ENCODE data around the gene PDE3B. TPM values are rescaled to one million over a fixed set of nuclear protein-coding genes. Genes with fewer than 3 reads are reported as not detected.

Gene PDE3B
- total RNA-seq, 1 experiment from 2014 or later, result 6.7 TPM

DNA sequence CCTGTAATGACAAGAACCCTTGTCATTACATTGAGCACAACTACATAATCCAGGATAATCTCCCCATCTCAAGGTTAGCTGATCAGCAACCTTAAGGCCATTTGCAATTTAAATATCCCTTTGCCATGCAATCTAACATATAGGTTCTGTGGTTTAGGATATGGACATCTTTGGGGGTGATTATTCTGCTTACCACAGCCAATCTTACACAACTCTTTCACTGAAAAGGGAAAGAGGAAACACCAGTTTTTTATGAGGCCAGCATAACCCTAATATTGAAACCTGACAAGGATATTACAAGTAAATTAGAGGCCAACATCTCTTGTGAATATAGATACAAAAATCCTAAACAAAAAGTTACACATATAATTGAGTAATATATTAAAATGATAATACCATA lies 169.9 kb downstream of the PDE3B start:
- H2AFZ ChIP-seq (ENCODE audit: low read depth, low read length, poor library complexity, severe bottlenecking), result no peak overlapping the region
- intact Hi-C loops (cut with micrococcal nuclease), result no loop called here
- no peak for ATAC-seq
- no peaks in the 10 kb centered on the region for H3K27me3 ChIP-seq (ENCODE audit: insufficient read depth, low read length)
- RAD21 ChIA-PET (ENCODE audit: low non-redundant PET in 1 of 2, low total read pairs in 2 of 2, uncharacterized antibody in 2 of 2, unreplicated experiment in 2 of 2), result no interaction called here
- no TSS peak for BruUV-seq (replicated peaks)
- H3K36me3 ChIP-seq (ENCODE audit: control insufficient read depth in 1 of 2, insufficient read depth in 2 of 2, low read length in 2 of 2), result no peaks in the 10 kb centered on the region
- no peaks in the 10 kb centered on the region for H4K20me1 ChIP-seq (ENCODE audit: insufficient read depth)
- no peaks in the 10 kb centered on the region for H3K9me3 ChIP-seq (ENCODE audit: control insufficient read depth in 1 of 2, insufficient read depth in 1 of 2, low read depth in 1 of 2, low read length in 2 of 2)
- H3K27ac ChIP-seq (ENCODE audit: low read depth, low read length), result no peak overlapping the region
- no peaks in the 10 kb centered on the region for H3K9me2 ChIP-seq (ENCODE audit: insufficient read depth)
- CTCF ChIA-PET, result no interaction called here
- no peaks in the 10 kb centered on the region for H3K79me2 ChIP-seq (ENCODE audit: insufficient read depth, low read length)
- TF ChIP-seq ELF1 (IDR thresholded peaks at IDR 0.05; ENCODE audit: borderline replicate concordance, low read depth), result no peak
- TF ChIP-seq, protein P1, sequence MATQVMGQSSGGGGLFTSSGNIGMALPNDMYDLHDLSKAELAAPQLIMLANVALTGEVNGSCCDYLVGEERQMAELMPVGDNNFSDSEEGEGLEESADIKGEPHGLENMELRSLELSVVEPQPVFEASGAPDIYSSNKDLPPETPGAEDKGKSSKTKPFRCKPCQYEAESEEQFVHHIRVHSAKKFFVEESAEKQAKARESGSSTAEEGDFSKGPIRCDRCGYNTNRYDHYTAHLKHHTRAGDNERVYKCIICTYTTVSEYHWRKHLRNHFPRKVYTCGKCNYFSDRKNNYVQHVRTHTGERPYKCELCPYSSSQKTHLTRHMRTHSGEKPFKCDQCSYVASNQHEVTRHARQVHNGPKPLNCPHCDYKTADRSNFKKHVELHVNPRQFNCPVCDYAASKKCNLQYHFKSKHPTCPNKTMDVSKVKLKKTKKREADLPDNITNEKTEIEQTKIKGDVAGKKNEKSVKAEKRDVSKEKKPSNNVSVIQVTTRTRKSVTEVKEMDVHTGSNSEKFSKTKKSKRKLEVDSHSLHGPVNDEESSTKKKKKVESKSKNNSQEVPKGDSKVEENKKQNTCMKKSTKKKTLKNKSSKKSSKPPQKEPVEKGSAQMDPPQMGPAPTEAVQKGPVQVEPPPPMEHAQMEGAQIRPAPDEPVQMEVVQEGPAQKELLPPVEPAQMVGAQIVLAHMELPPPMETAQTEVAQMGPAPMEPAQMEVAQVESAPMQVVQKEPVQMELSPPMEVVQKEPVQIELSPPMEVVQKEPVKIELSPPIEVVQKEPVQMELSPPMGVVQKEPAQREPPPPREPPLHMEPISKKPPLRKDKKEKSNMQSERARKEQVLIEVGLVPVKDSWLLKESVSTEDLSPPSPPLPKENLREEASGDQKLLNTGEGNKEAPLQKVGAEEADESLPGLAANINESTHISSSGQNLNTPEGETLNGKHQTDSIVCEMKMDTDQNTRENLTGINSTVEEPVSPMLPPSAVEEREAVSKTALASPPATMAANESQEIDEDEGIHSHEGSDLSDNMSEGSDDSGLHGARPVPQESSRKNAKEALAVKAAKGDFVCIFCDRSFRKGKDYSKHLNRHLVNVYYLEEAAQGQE (IDR thresholded peaks at IDR 0.05; ENCODE audit: low read depth), result no peak
- POLR2A ChIA-PET, result no interaction called here
- H3K4me2 ChIP-seq (ENCODE audit: low read length), result no peak overlapping the region
- H3K4me1 ChIP-seq (ENCODE audit: control insufficient read depth in 1 of 2, insufficient read depth in 2 of 2, low read length in 2 of 2), result no peaks in the 10 kb centered on the region
- no peak overlapping the region for H3K4me3 ChIP-seq (replicated peaks in 1 of 2; ENCODE audit: low read depth in 1 of 2, low read length in 2 of 2)
- no peak for DNase-seq (ENCODE audit: low read depth, low spot score)
- H3K9ac ChIP-seq (ENCODE audit: low read length), result no peak overlapping the region

DNA sequence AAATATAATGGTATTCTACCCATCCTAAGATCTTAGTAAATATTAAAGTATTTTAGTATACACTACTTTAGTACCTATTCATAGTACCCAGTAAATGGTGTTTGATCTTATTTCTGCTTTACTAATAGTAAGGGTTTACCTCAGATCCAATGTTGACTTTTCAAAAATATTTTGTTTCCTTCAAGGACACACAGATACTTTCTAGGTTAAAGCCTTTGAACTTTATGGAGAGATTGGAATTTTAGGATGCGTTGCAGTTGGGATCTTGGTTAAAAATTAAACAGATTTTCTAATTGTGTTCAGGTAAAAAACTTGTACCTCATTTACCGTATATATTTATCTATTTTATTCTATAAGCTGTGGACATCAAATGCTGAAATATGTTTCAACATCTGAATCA lies 175.2 kb downstream of the PDE3B start:
- intact Hi-C loops (cut with micrococcal nuclease), result no loop called here
- POLR2A ChIA-PET, result no interaction called here

More for the DNA sequence above, 175.2 kb downstream of the PDE3B start:
- Histone ChIP-seq H3K4me3 (replicated peaks in 1 of 2; ENCODE audit: low read depth in 1 of 2, low read length in 2 of 2) (no peak overlapping the region), H3K4me1 (ENCODE audit: control insufficient read depth in 1 of 2, insufficient read depth in 2 of 2, low read length in 2 of 2) (no peaks in the 10 kb centered on the region), H3K27me3 (ENCODE audit: insufficient read depth, low read length) (no peaks in the 10 kb centered on the region), H3K36me3 (ENCODE audit: control insufficient read depth in 1 of 2, insufficient read depth in 2 of 2, low read length in 2 of 2) (no peaks in the 10 kb centered on the region), H3K4me2 (ENCODE audit: low read length) (no peak overlapping the region), H2AFZ (ENCODE audit: low read depth, low read length, poor library complexity, severe bottlenecking) (no peak overlapping the region), H4K20me1 (ENCODE audit: insufficient read depth) (no peaks in the 10 kb centered on the region), H3K79me2 (ENCODE audit: insufficient read depth, low read length) (no peaks in the 10 kb centered on the region), H3K9me3 (ENCODE audit: control insufficient read depth in 1 of 2, insufficient read depth in 1 of 2, low read depth in 1 of 2, low read length in 2 of 2) (no peaks in the 10 kb centered on the region), H3K9me2 (ENCODE audit: insufficient read depth) (no peaks in the 10 kb centered on the region), H3K27ac (ENCODE audit: low read depth, low read length) (no peak overlapping the region), H3K9ac (ENCODE audit: low read length) (no peak overlapping the region)
- ChIA-PET RAD21 (ENCODE audit: low non-redundant PET in 1 of 2, low total read pairs in 2 of 2, uncharacterized antibody in 2 of 2, unreplicated experiment in 2 of 2) (no interaction called here), CTCF (no interaction called here)
- no TSS peak for BruUV-seq (replicated peaks)
- ATAC-seq, result no peak
- DNase-seq (ENCODE audit: low read depth, low spot score), result no peak
- TF ChIP-seq, protein P2, sequence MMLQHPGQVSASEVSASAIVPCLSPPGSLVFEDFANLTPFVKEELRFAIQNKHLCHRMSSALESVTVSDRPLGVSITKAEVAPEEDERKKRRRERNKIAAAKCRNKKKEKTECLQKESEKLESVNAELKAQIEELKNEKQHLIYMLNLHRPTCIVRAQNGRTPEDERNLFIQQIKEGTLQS (IDR thresholded peaks at IDR 0.05), result no peak
- TF ChIP-seq EZH2phosphoT487 (IDR thresholded peaks at IDR 0.05; ENCODE audit: borderline replicate concordance) (no peak), ELF1 (IDR thresholded peaks at IDR 0.05; ENCODE audit: borderline replicate concordance, low read depth) (no peak)
